H9 (cell line): ENCODE data around the gene PCARE. TPM values are rescaled to one million over a fixed set of nuclear protein-coding genes. Genes with fewer than 3 reads are reported as not detected.

Experiments used
- DNase-seq: peaks from one replicate; pipeline ENCODE4 v3.0.0-alpha.2; 2017
- H2AFZ ChIP-seq: one replicate; pipeline ENCODE4 v1.6.1; 2013; ENCODE audit warnings: mild to moderate bottlenecking, low read length, control low read depth, moderate library complexity
- H2AK5ac ChIP-seq: 2 replicates; pipeline ENCODE4 v1.6.1; 2013; ENCODE audit warnings: low read length, control low read depth, mixed read lengths; ENCODE audit not compliant: insufficient read length
- H2BK120ac ChIP-seq: one replicate; pipeline ENCODE4 v1.6.1; 2013; ENCODE audit warnings: low read depth, mild to moderate bottlenecking, low read length, control low read depth, inconsistent platforms; ENCODE audit not compliant: poor library complexity, severe bottlenecking
- H2BK12ac ChIP-seq: 2 replicates; pipeline ENCODE4 v1.6.1; 2013; ENCODE audit warnings: low read length, control low read depth, mixed read lengths, low read depth; ENCODE audit not compliant: insufficient read length
- H2BK15ac ChIP-seq: 2 replicates; pipeline ENCODE4 v1.6.1; 2013; ENCODE audit warnings: low read depth, low read length, control low read depth
- H2BK20ac ChIP-seq: one replicate; pipeline ENCODE4 v1.6.1; 2013; ENCODE audit warnings: low read depth, mild to moderate bottlenecking, low read length, control low read depth, inconsistent platforms; ENCODE audit not compliant: poor library complexity, severe bottlenecking
- H2BK5ac ChIP-seq: 2 replicates; pipeline ENCODE4 v1.6.1; 2013; ENCODE audit warnings: low read length, control low read depth, mixed read lengths; ENCODE audit not compliant: insufficient read length
- H3K14ac ChIP-seq: 2 replicates; pipeline ENCODE4 v1.6.1; 2013; ENCODE audit warnings: low read length, control low read depth; ENCODE audit not compliant: insufficient read depth
- H3K18ac ChIP-seq: 2 replicates; pipeline ENCODE4 v1.6.1; 2013; ENCODE audit warnings: low read depth, mild to moderate bottlenecking, mixed read lengths, low read length, control low read depth; ENCODE audit not compliant: insufficient read length
- H3K23ac ChIP-seq: 2 replicates; pipeline ENCODE4 v1.6.1; 2013; ENCODE audit warnings: low read length, control low read depth, mixed read lengths, low read depth; ENCODE audit not compliant: insufficient read length
- H3K23me2 ChIP-seq: 2 replicates; pipeline ENCODE4 v1.6.1; 2013; ENCODE audit warnings: low read depth, mild to moderate bottlenecking, mixed read lengths, low read length, control low read depth; ENCODE audit not compliant: insufficient read length, poor library complexity, severe bottlenecking
- H3K27ac ChIP-seq: 2 replicates; pipeline ENCODE4 v1.5.1; 2013; ENCODE audit warnings: low read length, control low read depth, mixed read lengths, low read depth; ENCODE audit not compliant: insufficient read length
- H3K27me3 ChIP-seq: 2 replicates; pipeline ENCODE4 v1.6.1; 2013; ENCODE audit warnings: low read length, control low read depth, inconsistent platforms; ENCODE audit not compliant: insufficient read depth
- H3K4ac ChIP-seq: 2 replicates; pipeline ENCODE4 v1.6.1; 2013; ENCODE audit warnings: low read depth, mild to moderate bottlenecking, control low read depth, inconsistent platforms, low read length, moderate library complexity
- H3K4me1 ChIP-seq: 2 replicates; pipeline ENCODE4 v1.6.1; 2013; ENCODE audit warnings: low read length, control low read depth, inconsistent platforms; ENCODE audit not compliant: insufficient read depth
- H3K4me2 ChIP-seq: 2 replicates; pipeline ENCODE4 v1.6.1; 2013; ENCODE audit warnings: low read length, control low read depth, mixed read lengths; ENCODE audit not compliant: insufficient read length, insufficient read depth
- H3K56ac ChIP-seq: 2 replicates; pipeline ENCODE4 v1.6.1; 2013; ENCODE audit warnings: low read depth, mild to moderate bottlenecking, mixed read lengths, low read length, control low read depth; ENCODE audit not compliant: insufficient read length
- H3K79me1 ChIP-seq: 2 replicates; pipeline ENCODE4 v1.6.1; 2013; ENCODE audit warnings: low read depth, mild to moderate bottlenecking, moderate library complexity, low read length, control low read depth, inconsistent platforms; ENCODE audit not compliant: insufficient read depth, poor library complexity, severe bottlenecking
- H3K79me2 ChIP-seq: 2 replicates; pipeline ENCODE4 v1.6.1; 2013; ENCODE audit warnings: low read length, control low read depth, inconsistent platforms; ENCODE audit not compliant: insufficient read depth
- H3K9ac ChIP-seq: 2 replicates; pipeline ENCODE4 v1.6.1; 2013; ENCODE audit warnings: low read length, control low read depth, mixed read lengths; ENCODE audit not compliant: insufficient read length; ENCODE audit errors: extremely low read depth
- H3K9me3 ChIP-seq: one replicate; pipeline ENCODE4 v1.6.1; 2013; ENCODE audit warnings: low read depth, low read length, inconsistent platforms; ENCODE audit not compliant: control insufficient read depth
- H3T11ph ChIP-seq: one replicate; pipeline ENCODE4 v1.6.1; 2013; ENCODE audit warnings: mild to moderate bottlenecking, low read length, control low read depth, inconsistent platforms
- H4K20me1 ChIP-seq: one replicate; pipeline ENCODE4 v1.6.1; 2013; ENCODE audit not compliant: control insufficient read depth, insufficient read length, insufficient read depth
- H4K5ac ChIP-seq: 2 replicates; pipeline ENCODE4 v1.6.1; 2013; ENCODE audit warnings: low read depth, mild to moderate bottlenecking, mixed read lengths, low read length, control low read depth; ENCODE audit not compliant: insufficient read length
- H4K8ac ChIP-seq: replicated peaks from 2 replicates; pipeline ENCODE4 v1.6.1; 2013; ENCODE audit warnings: low read length, control low read depth, mixed read lengths, low read depth; ENCODE audit not compliant: insufficient read length
- H4K91ac ChIP-seq: 2 replicates; pipeline ENCODE4 v1.6.1; 2013; ENCODE audit warnings: low read depth, mild to moderate bottlenecking, moderate library complexity, mixed read lengths, low read length, control low read depth; ENCODE audit not compliant: insufficient read length
- H3K27ac Mint-ChIP-seq, 3 experiments: 2 replicates in 2 of 3; 3 replicates in 1 of 3; pipeline ENCODE4 v1.8.0; 2020 to 2021; ENCODE audit warnings: mixed read lengths in 3 of 3, mild to moderate bottlenecking in 1 of 3, moderate library complexity in 1 of 3
- H3K27me3 Mint-ChIP-seq: 2 replicates; pipeline ENCODE4 v1.8.0; 2021; ENCODE audit warnings: low read depth, mild to moderate bottlenecking, moderate library complexity, mixed read lengths
- H3K36me3 Mint-ChIP-seq, 3 experiments: 2 replicates in 2 of 3; 3 replicates in 1 of 3; pipeline ENCODE4 v1.8.0; 2020 to 2021; ENCODE audit warnings: low read depth in 3 of 3, mixed read lengths in 3 of 3; ENCODE audit not compliant: insufficient read depth in 1 of 3
- H3K4me1 Mint-ChIP-seq, 2 experiments: 2 replicates each; pipeline ENCODE4 v1.8.0; 2020; ENCODE audit warnings: mixed read lengths in 2 of 2
- H3K4me3 Mint-ChIP-seq, 2 experiments: 2 replicates in 1 of 2; 3 replicates in 1 of 2; pipeline ENCODE4 v1.8.0; 2020 to 2021; ENCODE audit warnings: mild to moderate bottlenecking in 2 of 2, mixed read lengths in 2 of 2, moderate library complexity in 1 of 2
- H3K9me3 Mint-ChIP-seq, 2 experiments: 2 replicates in 1 of 2; 3 replicates in 1 of 2; pipeline ENCODE4 v1.8.0; 2020; ENCODE audit warnings: mild to moderate bottlenecking in 2 of 2, mixed read lengths in 2 of 2, moderate library complexity in 1 of 2
- CTCF ChIP-seq: fragments of 200-600 bp; sonication (generic); conservative IDR thresholded peaks from 3 replicates; pipeline ENCODE4 v1.8.0; 2021; ENCODE audit warnings: antibody characterized with exemption, mild to moderate bottlenecking
- WGBS: extraction: QIAGEN DNeasy Blood & Tissue Kit; methylation state at CpG from one replicate; pipeline ENCODE4 v1.1.7; 2013; ENCODE audit warnings: missing lambda C conversion rate, low lambda C conversion rate, mixed read lengths; ENCODE audit not compliant: insufficient read length; ENCODE audit errors: extremely low coverage; 5-methylcytosine and 5-hydroxymethylcytosine counted together
- total RNA-seq: library from RNA; stranded (reverse); gene quantifications from 2 replicates; pipeline ENCODE4 v1.2.1, GENCODE V29; 2021

PCARE gene
- total RNA-seq, 1 experiment from 2014 or later = not detected

GRCh38 chr2:29033172-29033571 lies 41.2 kb downstream of the PCARE start:
- H3K27me3 ChIP-seq = no peaks in the 10 kb centered on the region
- WGBS = no CpG with 5 or more reads among the region's 2 CpGs
- no peak overlapping the region for H4K8ac ChIP-seq
- no peaks in the 10 kb centered on the region; a peak in 3 of 7 replicates for H3K36me3 Mint-ChIP-seq
- H4K20me1 ChIP-seq = no peaks in the 10 kb centered on the region
- H4K91ac ChIP-seq = no peak overlapping the region
- no peak overlapping the region for H3K9ac ChIP-seq
- H3K27ac ChIP-seq = no peak overlapping the region
- H2BK12ac ChIP-seq = no peak overlapping the region
- H3K4me1 Mint-ChIP-seq = peaks cover 9 to 17% of the 10 kb centered on the region in 2 experiments
- no peak overlapping the region for H4K5ac ChIP-seq
- no peak overlapping the region for H2AFZ ChIP-seq
- no peak overlapping the region for H3T11ph ChIP-seq
- DNase-seq = peak; percentile 57
- H3K9me3 Mint-ChIP-seq = no peaks in the 10 kb centered on the region; a peak in 2 of 5 replicates
- H3K27ac Mint-ChIP-seq = peak overlapping the region in 1 of 3 experiments; percentile 68; a peak in 3 of 7 replicates
- H3K4ac ChIP-seq = no peak overlapping the region
- H2BK120ac ChIP-seq = no peak overlapping the region
- no peak overlapping the region for H3K4me2 ChIP-seq
- no peak overlapping the region for H3K56ac ChIP-seq
- H3K23me2 ChIP-seq = no peaks in the 10 kb centered on the region
- H3K4me1 ChIP-seq = no peaks in the 10 kb centered on the region; the same call in 1 of the 2 replicates
- H2BK15ac ChIP-seq = no peak overlapping the region
- H3K4me3 Mint-ChIP-seq = no peak overlapping the region
- no peaks in the 10 kb centered on the region for H3K9me3 ChIP-seq
- no peak for TF ChIP-seq CTCF
- no peaks in the 10 kb centered on the region for H3K79me1 ChIP-seq
- no peak overlapping the region for H3K18ac ChIP-seq
- no peak overlapping the region for H3K14ac ChIP-seq
- H3K27me3 Mint-ChIP-seq = no peaks in the 10 kb centered on the region; the same call in 1 of the 2 replicates
- no peak overlapping the region for H2AK5ac ChIP-seq
- no peaks in the 10 kb centered on the region for H3K79me2 ChIP-seq
- H2BK20ac ChIP-seq = no peak overlapping the region
- no peak overlapping the region for H3K23ac ChIP-seq
- no peak overlapping the region for H2BK5ac ChIP-seq
